Fibroblast of upper back skin (primary cell): ENCODE results near the gene RAE1.
A peak's percentile ranks its signal among the peaks of the same experiment; 100 is the strongest.
"Not testable (repeated sequence)": the region's sequence is repeated elsewhere in the genome, so short reads cannot be mapped to it uniquely, and the experiment has no call there.

Source experiments
- DNase-seq: peaks from one replicate; pipeline ENCODE4 v3.0.0-alpha.2; 2013

RAE1 gene

GRCh38 chr20:57327820-57328219 is 23.2 kb upstream of the RAE1 start:
- no peak for DNase-seq

- no peak for DNase-seq
These were observed 21.3 kb upstream of the RAE1 start, which contains the start of gene SPO11 for GRCh38 chr20:57329608-57330221. SPO11 (plus strand) TSS chr20:57329803; CDS start chr20:57329868, 65 bp downstream.

GRCh38 chr20:57330998-57331397 is 20.1 kb upstream of the RAE1 start:
- DNase-seq: no peak

- DNase-seq: no peak
These were observed 18.7 kb upstream of the RAE1 start for GRCh38 chr20:57332105-57333089.

GRCh38 chr20:57335392-57335791 is 15.7 kb upstream of the RAE1 start:
- no peak for DNase-seq

DNA sequence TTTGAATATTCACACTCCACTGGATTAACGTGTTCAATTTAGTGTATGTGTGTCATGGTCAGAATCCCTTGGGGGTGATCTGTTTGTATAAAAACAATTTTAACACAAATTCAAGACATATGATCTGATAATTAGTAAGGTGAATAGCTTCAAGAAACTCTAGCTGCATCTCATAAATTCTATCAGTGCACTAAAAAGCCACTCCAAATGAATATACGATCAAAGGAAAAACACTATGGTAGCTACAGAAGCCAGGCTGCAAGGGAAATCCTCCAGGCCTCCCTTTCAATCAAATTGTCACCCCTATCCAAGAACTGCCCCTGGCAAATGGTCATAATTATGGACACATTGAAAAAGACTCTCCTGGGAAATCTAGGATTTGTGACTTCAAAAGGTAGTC is 9.4 kb upstream of the RAE1 start:
- no peak for DNase-seq

- DNase-seq: no peak
These were observed 8.2 kb upstream of the RAE1 start for GRCh38 chr20:57342829-57343228.

DNA sequence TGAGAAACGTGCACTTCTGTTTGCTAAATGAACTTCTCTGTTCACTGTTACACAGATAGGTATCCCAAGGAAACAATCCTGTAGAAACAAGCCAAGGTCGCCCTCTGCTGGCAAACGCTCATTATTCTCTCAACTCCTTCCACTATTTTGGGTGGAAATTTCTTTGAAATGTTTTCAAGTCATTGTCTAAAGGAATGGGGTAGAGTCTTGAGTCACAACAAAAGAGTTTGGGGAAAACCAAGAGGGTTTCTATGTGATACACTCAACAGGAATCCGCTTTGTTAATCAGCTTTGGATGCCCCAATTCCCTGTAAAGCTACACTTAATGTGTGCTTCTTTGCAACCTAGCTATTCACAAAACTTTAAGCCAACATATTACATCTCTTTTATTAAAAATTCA is 4.6 kb upstream of the RAE1 start:
- DNase-seq: peak; percentile 71

DNA sequence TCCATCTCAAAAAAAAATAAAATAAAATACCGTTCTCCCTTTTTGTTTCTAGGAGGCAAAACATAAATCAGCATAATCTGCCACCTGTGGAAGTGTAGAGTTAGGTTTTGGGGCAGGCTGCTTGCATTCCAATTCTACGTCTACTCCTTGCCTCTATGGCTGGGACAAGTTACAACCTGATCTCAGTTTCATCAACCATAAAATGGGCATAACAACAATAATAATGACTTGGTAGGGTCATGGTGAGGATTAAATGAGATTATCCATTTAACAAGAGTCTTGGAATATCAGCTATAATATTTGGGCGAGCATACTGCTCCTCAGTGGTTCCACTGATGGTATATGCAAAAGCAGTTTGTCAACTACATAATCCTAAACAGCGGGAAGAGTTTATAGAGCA is 3.7 kb upstream of the RAE1 start:
- DNase-seq: no peak

DNA sequence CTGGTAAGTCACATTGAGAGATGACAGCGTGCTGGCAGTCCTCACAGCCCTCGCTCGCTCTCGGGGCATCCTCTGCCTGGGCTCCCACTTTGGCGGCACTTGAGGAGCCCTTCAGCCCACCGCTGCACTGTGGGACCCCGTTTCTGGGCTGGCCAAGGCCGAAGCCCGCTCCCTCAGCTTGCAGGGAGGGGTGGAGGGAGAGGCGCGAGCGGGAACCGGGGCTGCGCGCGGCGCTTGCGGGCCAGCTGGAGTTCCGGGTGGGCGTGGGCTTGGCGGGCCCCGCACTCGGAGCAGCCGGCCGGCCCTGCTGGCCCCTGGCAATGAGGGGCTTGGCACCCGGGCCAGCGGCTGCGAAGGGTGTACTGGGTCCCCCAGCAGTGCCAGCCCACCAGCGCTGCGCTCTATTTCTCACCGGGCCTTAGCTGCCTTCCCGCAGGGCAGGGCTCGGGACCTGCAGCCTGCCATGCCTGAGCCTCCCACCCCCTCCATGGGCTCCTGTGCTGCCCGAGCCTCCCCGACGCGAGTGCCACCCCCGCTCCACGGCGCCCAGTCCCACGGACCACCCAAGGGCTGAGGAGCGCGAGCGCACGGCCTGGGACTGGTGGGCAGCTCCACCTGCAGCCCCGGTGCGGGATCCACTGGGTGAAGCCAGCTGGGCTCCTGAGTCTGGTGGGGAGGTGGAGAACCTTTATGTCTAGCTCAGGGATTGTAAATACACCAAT is 2.7 kb upstream of the RAE1 start:
- not testable (repeated sequence) for DNase-seq

DNA sequence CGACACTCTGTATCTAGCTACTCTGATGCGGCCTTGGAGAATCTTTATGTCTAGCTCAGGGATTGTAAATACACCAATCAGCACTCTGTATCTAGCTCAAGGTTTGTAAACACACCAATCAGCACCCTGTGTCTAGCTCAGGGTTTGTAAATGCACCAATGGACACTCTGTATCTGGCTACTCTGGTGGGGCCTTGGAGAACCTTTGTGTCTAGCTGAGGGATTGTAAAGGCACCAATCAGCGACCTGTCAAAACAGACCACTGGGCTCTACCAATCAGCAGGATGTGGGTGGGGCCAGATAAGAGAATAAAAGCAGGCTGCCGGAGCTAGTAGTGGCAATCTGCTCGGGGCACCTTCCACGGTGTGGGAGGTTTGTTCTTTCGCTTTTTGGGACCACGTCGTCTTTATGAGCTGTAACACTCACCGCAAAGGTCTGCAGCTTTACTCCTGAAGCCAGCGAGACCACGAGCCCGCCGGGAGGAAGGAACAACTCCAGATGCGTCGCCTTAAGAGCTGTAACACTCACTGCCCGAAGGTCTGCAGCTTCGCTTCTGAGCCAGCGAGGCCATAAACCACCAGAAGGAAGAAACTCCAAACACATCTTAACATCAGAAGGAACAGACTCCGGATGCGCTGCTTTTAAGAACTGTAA is 2.0 kb upstream of the RAE1 start:
- not testable (repeated sequence) for DNase-seq

GRCh38 chr20:57350081-57350710 is 859 bp upstream of the RAE1 start:
- no peak for DNase-seq

DNA sequence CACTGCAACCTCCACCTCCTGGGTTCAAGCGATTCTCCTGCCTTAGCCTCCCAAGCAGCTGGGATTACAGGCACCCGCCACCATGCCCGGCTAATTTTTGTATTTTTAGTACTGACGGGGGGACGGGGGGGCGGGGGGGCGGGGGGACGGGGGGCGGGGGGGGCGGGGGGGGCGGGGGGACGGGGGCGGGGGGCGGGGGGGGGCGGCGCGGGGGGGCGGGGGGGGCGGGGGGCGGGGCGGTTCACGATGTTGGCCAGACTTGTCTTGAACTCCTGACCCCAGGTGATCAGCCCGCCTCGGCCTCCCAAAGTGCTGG is 371 bp upstream of the RAE1 start:
- DNase-seq: not testable (repeated sequence)

- DNase-seq: no peak
These were observed 1.2 kb downstream of the RAE1 start for GRCh38 chr20:57352305-57352704.

DNA sequence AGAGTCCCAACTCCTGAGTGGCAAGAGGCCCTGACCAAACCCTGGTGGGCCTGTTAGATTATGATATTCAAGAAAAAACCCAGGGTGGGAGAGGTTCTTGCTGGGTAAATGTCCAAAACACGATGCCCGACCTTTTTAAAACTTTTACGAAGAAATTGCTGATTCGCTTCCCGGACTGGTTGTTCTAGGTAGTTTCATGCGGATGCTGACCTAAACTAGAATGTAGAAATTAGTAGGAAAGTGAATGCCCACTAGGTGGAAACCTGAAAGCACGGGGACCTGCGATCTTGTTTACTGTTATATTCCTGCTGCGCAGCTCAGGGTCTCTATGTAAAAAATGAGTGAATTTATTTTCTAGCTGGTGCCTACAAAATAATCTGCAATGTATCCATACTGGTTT is 2.3 kb downstream of the RAE1 start:
- no peak for DNase-seq

DNA sequence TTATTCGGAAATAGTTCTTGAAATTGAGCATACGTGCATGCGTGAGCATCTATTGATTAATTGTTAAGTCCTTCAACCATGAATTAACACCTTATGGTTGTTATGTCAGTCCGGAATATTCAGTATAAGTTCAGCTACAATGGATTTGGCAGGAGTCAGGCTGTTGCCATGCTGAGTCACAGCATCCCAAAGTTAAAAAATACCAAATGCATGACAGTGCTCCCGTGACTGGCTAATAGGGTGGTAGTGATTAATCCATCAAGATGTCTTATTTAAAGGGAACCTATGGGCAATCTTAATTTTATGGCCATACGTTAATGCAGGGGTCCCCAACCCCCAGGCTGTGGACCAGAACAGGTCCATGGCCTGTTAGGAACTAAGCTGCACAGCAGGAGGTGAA is 10.5 kb downstream of the RAE1 start:
- DNase-seq: peak; percentile 80

DNA sequence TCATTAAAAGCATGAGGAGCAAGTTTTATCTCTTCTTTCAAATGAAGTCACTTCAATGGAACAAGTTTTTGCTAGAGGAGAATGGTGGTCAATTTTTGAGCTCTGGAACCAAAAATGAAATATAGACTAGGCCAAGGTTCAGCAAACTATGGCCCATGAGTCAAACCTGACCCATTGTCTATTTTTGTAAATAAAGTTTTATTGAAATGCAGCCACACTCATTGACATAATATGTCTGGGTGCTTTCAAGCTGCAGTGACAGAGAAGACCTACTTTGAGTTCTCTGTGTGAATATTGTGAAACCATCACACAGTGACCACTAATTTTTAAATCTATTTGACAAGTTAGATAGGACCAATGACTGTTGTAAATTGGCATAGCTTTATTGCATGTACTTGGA is 13.4 kb downstream of the RAE1 start:
- DNase-seq: no peak

DNA sequence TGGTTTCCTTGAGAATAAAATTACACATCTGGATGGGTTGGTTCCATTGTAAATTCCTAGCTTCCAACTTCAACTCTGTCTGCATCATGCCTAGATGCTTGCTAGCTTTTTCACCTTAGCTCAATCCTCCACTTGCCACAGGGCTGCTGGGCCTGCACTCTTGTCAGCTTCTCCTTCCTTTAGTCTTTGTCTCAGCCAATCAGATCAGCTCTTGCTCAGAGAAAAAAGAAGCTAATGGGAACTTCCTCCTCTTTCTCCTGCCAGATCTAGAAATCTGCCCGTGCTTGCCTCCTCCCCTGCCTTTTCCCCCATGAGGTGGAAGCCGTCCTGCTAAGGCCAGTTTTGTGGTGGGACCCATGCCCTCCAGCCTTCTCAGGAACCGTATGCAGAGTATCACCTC is 18.5 kb downstream of the RAE1 start:
- no peak for DNase-seq

DNA sequence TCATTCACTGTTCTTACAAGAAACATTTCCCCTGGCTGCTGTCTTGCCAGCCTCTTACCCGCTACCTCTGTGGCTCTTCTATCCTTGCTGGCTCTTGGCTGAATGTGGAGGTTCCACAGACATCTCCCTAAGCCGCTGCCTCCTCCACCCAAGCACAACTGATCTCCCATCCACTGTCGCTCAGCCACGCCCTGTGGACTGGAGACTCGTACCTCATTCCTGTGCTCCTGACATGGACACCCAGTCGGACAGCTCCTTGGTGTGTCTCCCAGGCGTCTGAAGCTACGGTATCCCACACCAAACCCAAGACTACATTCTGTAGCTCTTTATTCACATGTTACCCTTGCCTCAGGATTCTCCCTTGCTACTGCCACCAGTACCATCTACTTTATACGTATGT is 19.3 kb downstream of the RAE1 start:
- no peak for DNase-seq

- no peak for DNase-seq
These were observed 20.3 kb downstream of the RAE1 start for GRCh38 chr20:57371363-57371762.

- DNase-seq: no peak
These were observed 21.1 kb downstream of the RAE1 start for GRCh38 chr20:57372157-57372556.

GRCh38 chr20:57372581-57373350 is 21.7 kb downstream of the RAE1 start:
- no peak for DNase-seq
